OCI-LY7 (cell line): ENCODE measurements around the gene CDH12. TPM values are rescaled to one million over a fixed set of nuclear protein-coding genes. Genes with fewer than 3 reads are reported as not detected.

Experiments
- BruUV-seq: library from RNA; stranded (reverse); fragments of 400-500 nt; replicated peaks from 2 replicates; lab custom pipeline; 2021; lab: Mats Ljungman, UMichigan
- CTCF ChIA-PET: fragments of 300-600 bp; sonication (Branson Sonifier 250); formaldehyde crosslinking; loops from one replicate; lab custom pipeline; 2022; ENCODE audit warnings: antibody characterized with exemption; ENCODE audit not compliant: unreplicated experiment; lab: Charles Lee
- POLR2A ChIA-PET: fragments of 300-600 bp; sonication (Branson Sonifier 250); formaldehyde crosslinking; loops from one replicate; lab custom pipeline; 2022; ENCODE audit warnings: antibody characterized with exemption; lab: Charles Lee
- DNase-seq: peaks from one replicate; pipeline ENCODE4 v3.0.0-alpha.2; 2015; ENCODE audit warnings: low spot score
- H2AFZ ChIP-seq: fragments of 200-600 bp; sonication (generic), shearing (Covaris generic); 2 replicates; pipeline ENCODE4 v1.6.1; 2014; ENCODE audit warnings: mild to moderate bottlenecking, antibody characterized with exemption, low read length, moderate library complexity
- H3K27ac ChIP-seq: fragments of 200-600 bp; sonication (generic); 2 replicates; pipeline ENCODE4 v1.5.1; 2014; ENCODE audit warnings: mixed run types, low read depth, mild to moderate bottlenecking, moderate library complexity, low read length, inconsistent platforms; ENCODE audit not compliant: poor library complexity, severe bottlenecking
- H3K36me3 ChIP-seq: fragments of 200-600 bp; sonication (generic); 2 replicates; pipeline ENCODE4 v1.6.1; 2014; ENCODE audit warnings: mild to moderate bottlenecking, antibody characterized with exemption, low read length, moderate library complexity, mixed read lengths; ENCODE audit not compliant: insufficient read depth
- H3K4me1 ChIP-seq: fragments of 200-600 bp; sonication (generic); 2 replicates; pipeline ENCODE4 v1.5.1; 2014; ENCODE audit warnings: mild to moderate bottlenecking, low read length; ENCODE audit not compliant: insufficient read depth, poor library complexity, severe bottlenecking
- H3K4me2 ChIP-seq: fragments of 200-600 bp; sonication (generic); 2 replicates; pipeline ENCODE4 v1.6.1; 2014; ENCODE audit warnings: mild to moderate bottlenecking, low read length
- H3K4me3 ChIP-seq: fragments of 200-600 bp; sonication (generic); 2 replicates; pipeline ENCODE4 v1.5.1; 2014; ENCODE audit warnings: mild to moderate bottlenecking, low read depth, low read length; ENCODE audit not compliant: poor library complexity, severe bottlenecking
- H3K79me2 ChIP-seq: fragments of 200-600 bp; sonication (generic); 2 replicates; pipeline ENCODE4 v1.6.1; 2016; ENCODE audit warnings: low read depth, mild to moderate bottlenecking, low read length, moderate library complexity, mixed read lengths; ENCODE audit not compliant: insufficient read depth
- H3K9me2 ChIP-seq: fragments of 200-600 bp; sonication (generic); 2 replicates; pipeline ENCODE4 v1.6.1; 2016; ENCODE audit warnings: mild to moderate bottlenecking, low read length, mixed read lengths; ENCODE audit not compliant: insufficient read depth
- H3K9me3 ChIP-seq: fragments of 200-600 bp; sonication (generic); 2 replicates; pipeline ENCODE4 v1.6.1; 2014; ENCODE audit warnings: mild to moderate bottlenecking, mixed run types, low read length, mixed read lengths
- H4K20me1 ChIP-seq: fragments of 200-600 bp; sonication (generic); 2 replicates; pipeline ENCODE4 v1.6.1; 2014; ENCODE audit warnings: mild to moderate bottlenecking, antibody characterized with exemption, low read length, moderate library complexity, mixed read lengths; ENCODE audit not compliant: insufficient read depth
- CTCF ChIP-seq: fragments of 200-600 bp; sonication (generic); conservative IDR thresholded peaks from 2 replicates; pipeline ENCODE4 v1.5.1; 2014; ENCODE audit warnings: mild to moderate bottlenecking, antibody characterized with exemption, low read length, moderate library complexity, mixed read lengths
- EZH2phosphoT487 ChIP-seq: fragments of 200-600 bp; sonication (generic); IDR thresholded peaks from 2 replicates; pipeline ENCODE4 v1.6.1; 2018; ENCODE audit warnings: low read depth, borderline replicate concordance, mild to moderate bottlenecking, mixed run types, antibody characterized with exemption, low read length, moderate library complexity, mixed read lengths
- intact Hi-C: fragments of 100-400 bp; cut with micrococcal nuclease; formaldehyde crosslinking; loops from one replicate; pipeline ENCODE4 v1.10.0; 2022; ENCODE audit not compliant: unreplicated experiment
- total RNA-seq, 2 experiments: library from RNA; depleted of rRNA in 1 of 2; stranded (reverse); fragments of >200 nt in 1 of 2; shearing (Covaris generic) in 1 of 2; gene quantifications; 2 replicates each; pipeline ENCODE4 v1.2.3, GENCODE V29; 2014 to 2022

The CDH12 gene
- total RNA-seq, 2 experiments from 2014 or later: not detected

GRCh38 chr5:22111320-22111719, 741.8 kb downstream of the CDH12 start:
- ChIA-PET CTCF (no interaction called here), POLR2A (no interaction called here)
- TF ChIP-seq EZH2phosphoT487: no peak
- no peak for TF ChIP-seq CTCF

GRCh38 chr5:22109315-22109714, 743.8 kb downstream of the CDH12 start:
- ChIA-PET CTCF (no interaction called here), POLR2A (no interaction called here)
- H3K79me2 ChIP-seq: no peaks in the 10 kb centered on the region
- no peak for DNase-seq
- no peaks in the 10 kb centered on the region for H3K36me3 ChIP-seq
- intact Hi-C loops: no loop called here
- no TSS peak for BruUV-seq
- H3K4me3 ChIP-seq: no peak overlapping the region
- H3K9me2 ChIP-seq: no peaks in the 10 kb centered on the region
- no peak overlapping the region for H3K27ac ChIP-seq
- H3K9me3 ChIP-seq: no peaks in the 10 kb centered on the region
- no peak overlapping the region for H3K4me2 ChIP-seq
- TF ChIP-seq CTCF: no peak
- TF ChIP-seq EZH2phosphoT487: no peak
- no peak overlapping the region for H2AFZ ChIP-seq
- H4K20me1 ChIP-seq: no peaks in the 10 kb centered on the region
- no peaks in the 10 kb centered on the region for H3K4me1 ChIP-seq

More at GRCh38 chr5:22111320-22111719, 741.8 kb downstream of the CDH12 start:
- intact Hi-C loops: no loop called here
- no peaks in the 10 kb centered on the region for H3K36me3 ChIP-seq
- H3K4me3 ChIP-seq: no peak overlapping the region
- no peaks in the 10 kb centered on the region for H4K20me1 ChIP-seq
- no peak overlapping the region for H3K27ac ChIP-seq
- BruUV-seq: no TSS peak
- no peaks in the 10 kb centered on the region for H3K79me2 ChIP-seq
- H3K9me3 ChIP-seq: no peaks in the 10 kb centered on the region
- DNase-seq: no peak
- no peaks in the 10 kb centered on the region for H3K9me2 ChIP-seq
- no peaks in the 10 kb centered on the region for H3K4me1 ChIP-seq
- no peak overlapping the region for H2AFZ ChIP-seq
- no peak overlapping the region for H3K4me2 ChIP-seq

- Histone ChIP-seq H4K20me1 (no peaks in the 10 kb centered on the region), H3K9me2 (no peaks in the 10 kb centered on the region), H3K4me3 (no peak overlapping the region), H3K4me1 (no peaks in the 10 kb centered on the region), H3K9me3 (no peaks in the 10 kb centered on the region), H3K79me2 (no peaks in the 10 kb centered on the region), H3K4me2 (no peak overlapping the region), H3K27ac (no peak overlapping the region), H2AFZ (no peak overlapping the region), H3K36me3 (no peaks in the 10 kb centered on the region)
- CTCF ChIA-PET: no interaction called here
- no peak for DNase-seq
- POLR2A ChIA-PET: no interaction called here
- no TSS peak for BruUV-seq
- intact Hi-C loops: no loop called here
- TF ChIP-seq EZH2phosphoT487 (no peak), CTCF (no peak)
These were observed 744.6 kb downstream of the CDH12 start for GRCh38 chr5:22108545-22108944.
